ENCODE data around the gene ARHGAP25. TPM values are rescaled to one million over a fixed set of nuclear protein-coding genes. Genes with fewer than 3 reads are reported as not detected.

Gene ARHGAP25
- total RNA-seq, 1 donor from 2014 or later, result 5.8 TPM

Other genes with a start within 250 kb of the ARHGAP25 start
- 1.8 and 2.1 TPM in 2 replicates for gene PROKR1, start 91.2 kb upstream of the ARHGAP25 start, total RNA-seq (ENCODE audit: low replicate concordance)
- gene BMP10, start 136.6 kb downstream of the ARHGAP25 start, total RNA-seq (ENCODE audit: low replicate concordance), result not detected in 2 replicates
- not detected in 2 replicates for gene GKN2, start 218.1 kb downstream of the ARHGAP25 start, total RNA-seq (ENCODE audit: low replicate concordance)
- not detected in 2 replicates for gene GKN1, start 239.8 kb downstream of the ARHGAP25 start, total RNA-seq (ENCODE audit: low replicate concordance)